GM21737 (cell line): ENCODE results near the gene LLGL2.
"Not testable (repeated sequence)": the region's sequence is repeated elsewhere in the genome, so short reads cannot be mapped to it uniquely, and the experiment has no call there.

Experiments used
- ATAC-seq: cut with Tn5 transposase; IDR thresholded peaks from one replicate; pipeline ENCODE4 v1.9.1; 2021; ENCODE audit warnings: mild to moderate bottlenecking, moderate library complexity; ENCODE audit not compliant: unreplicated experiment

LLGL2 gene

DNA sequence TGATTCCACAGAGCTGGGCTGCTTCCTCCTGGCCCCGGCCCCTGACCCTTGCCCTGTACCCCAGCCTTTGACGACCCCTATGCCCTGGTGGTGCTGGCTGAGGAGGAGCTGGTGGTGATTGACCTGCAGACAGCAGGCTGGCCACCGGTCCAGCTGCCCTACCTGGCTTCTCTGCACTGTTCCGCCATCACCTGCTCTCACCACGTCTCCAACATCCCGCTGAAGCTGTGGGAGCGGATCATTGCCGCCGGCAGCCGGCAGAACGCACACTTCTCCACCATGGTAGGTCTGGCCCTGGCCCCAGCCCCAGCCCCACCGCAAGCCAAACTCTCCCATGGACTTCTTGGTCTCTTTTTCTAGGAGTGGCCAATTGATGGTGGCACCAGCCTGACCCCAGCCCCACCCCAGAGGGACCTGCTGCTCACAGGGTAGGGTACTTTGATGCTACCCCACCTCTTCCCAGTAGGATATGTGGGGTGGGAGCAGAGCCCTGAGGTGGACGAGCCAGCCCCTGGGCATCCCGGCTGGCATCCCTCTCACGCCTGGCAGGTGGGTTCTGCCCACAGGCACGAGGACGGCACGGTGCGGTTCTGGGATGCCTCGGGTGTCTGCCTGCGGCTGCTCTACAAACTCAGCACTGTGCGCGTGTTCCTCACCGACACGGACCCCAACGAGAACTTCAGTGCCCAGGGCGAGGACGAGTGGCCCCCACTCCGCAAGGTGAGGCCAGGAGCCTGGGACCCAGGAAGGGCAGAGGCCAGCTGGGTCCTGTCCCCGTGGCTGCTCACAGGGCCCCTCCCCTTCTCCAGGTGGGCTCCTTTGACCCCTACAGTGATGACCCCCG is 43.1 kb downstream of the LLGL2 start:
- no peak for ATAC-seq

DNA sequence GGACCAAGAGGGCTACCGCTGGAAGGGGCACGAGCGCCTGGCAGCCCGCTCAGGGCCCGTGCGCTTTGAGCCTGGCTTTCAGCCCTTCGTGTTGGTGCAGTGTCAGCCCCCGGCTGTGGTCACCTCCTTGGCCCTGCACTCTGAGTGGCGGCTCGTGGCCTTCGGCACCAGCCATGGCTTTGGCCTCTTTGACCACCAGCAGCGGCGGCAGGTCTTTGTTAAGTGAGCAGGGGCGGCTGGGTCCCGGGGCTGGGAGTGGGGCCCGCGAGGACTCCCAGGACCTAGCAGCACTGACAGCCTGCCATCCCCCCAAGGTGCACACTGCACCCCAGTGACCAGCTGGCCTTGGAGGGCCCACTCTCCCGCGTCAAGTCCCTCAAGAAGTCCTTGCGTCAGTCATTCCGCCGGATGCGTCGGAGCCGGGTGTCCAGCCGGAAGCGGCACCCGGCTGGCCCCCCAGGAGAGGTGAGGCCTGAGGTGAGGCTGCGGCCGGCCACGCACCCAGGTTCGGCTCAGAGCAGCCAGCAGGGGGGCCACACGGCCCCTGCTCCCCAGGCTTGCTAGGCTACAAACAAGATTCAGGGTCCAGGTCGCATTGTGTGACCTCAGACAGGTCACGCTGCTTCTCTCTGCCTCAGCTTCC is 44.7 kb downstream of the LLGL2 start:
- no peak for ATAC-seq

DNA sequence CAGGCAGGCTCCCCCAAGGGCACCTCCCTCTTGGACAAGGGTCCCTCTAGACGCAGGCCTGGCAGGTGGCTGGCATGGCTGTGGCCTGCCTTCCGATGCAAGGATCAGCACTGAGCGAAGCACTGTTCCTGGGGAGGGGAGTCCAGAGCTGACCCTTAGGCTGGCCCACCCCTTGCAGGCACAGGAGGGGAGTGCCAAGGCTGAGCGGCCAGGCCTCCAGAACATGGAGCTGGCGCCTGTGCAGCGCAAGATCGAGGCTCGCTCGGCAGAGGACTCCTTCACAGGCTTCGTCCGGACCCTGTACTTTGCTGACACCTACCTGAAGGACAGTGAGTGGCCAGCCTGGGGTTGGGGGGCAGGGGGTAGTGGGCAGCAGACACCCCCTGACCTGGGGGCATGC is 45.3 kb downstream of the LLGL2 start:
- no peak for ATAC-seq

DNA sequence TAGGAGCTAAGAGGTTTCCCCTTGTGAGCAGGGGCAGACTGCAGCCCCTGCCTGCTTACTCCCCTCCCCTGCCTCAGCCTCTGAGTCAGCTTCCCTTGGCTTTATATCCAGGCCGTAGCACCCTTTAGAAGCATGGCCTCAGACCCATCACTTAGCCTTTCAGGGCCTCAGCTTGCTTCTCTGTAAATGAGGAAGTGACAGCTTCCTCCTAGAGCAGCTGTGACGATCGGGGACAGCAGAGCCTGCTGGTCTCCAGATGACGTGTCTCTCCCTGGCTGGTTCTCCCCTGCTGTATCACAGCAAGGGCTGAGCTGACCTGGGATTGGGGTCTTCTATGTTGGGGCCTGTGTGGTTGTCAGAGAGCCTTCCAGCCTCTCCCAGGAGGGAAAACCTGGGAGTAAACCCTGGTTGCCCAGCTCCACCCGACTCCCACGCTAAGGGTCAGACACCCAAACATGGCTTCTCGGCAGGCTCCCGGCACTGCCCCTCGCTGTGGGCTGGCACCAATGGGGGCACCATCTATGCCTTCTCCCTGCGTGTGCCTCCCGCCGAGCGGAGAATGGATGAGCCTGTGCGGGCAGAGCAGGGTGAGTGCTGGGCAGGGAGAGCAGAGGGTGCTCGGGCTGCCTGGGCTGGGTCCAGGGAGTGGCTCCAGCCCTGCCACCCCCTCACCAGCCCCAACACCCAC is 45.8 kb downstream of the LLGL2 start:
- no peak for ATAC-seq

DNA sequence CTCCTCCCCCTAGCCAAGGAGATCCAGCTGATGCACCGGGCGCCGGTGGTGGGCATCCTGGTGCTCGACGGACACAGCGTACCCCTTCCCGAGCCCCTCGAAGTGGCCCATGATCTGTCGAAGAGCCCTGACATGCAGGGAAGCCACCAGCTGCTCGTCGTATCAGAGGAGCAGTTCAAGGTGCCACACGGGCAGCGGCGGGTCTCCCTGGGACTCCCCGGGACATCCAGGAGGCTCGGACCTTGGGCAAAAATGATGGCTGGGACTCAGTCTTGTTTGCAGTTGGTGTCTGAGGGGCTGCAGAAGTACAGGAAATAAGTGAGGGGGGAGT is 46.4 kb downstream of the LLGL2 start:
- no peak for ATAC-seq

- no peak for ATAC-seq
These were observed 47.4 kb downstream of the LLGL2 start for GRCh38 chr17:75572713-75573539.

DNA sequence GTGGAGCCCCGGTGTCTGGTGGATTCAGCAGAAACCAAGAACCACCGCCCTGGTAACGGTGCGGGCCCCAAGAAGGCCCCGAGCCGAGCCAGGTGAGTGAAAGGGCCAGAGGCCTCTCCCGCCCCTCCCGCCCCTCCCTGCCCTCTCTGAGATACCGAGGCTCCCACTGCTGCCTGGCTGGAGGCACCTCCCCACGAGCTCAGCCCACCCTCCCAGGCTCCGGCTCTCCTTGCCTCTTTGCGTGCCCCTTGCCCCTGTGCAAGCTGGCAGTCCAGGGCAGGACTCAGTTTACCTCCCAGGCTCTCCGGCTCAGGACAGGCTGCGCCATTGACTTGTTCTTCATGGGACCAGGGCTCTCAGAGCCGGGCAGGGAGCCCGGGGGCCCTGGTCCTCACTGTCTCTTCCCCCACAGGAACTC is 48.1 kb downstream of the LLGL2 start:
- ATAC-seq, result no peak

DNA sequence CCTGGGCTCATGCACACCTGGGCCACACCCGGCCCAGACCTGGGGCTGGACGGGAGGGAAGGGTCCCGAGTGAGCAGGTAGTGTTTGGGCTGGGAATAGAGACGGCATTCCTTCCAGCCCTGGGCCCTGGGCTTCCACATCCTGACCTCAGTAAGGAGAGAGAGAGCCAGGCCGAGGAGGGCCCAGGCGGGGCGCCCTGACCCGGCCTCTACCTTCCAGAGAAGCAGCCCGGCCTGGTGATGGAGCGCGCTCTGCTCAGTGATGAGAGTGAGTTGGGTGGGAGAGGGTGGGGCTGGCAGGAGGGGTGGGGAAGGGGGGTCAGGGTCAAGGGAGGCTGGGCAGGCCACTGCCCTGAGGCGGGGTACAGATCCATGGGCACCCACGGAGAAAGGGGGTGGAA is 48.5 kb downstream of the LLGL2 start:
- ATAC-seq, result no peak

DNA sequence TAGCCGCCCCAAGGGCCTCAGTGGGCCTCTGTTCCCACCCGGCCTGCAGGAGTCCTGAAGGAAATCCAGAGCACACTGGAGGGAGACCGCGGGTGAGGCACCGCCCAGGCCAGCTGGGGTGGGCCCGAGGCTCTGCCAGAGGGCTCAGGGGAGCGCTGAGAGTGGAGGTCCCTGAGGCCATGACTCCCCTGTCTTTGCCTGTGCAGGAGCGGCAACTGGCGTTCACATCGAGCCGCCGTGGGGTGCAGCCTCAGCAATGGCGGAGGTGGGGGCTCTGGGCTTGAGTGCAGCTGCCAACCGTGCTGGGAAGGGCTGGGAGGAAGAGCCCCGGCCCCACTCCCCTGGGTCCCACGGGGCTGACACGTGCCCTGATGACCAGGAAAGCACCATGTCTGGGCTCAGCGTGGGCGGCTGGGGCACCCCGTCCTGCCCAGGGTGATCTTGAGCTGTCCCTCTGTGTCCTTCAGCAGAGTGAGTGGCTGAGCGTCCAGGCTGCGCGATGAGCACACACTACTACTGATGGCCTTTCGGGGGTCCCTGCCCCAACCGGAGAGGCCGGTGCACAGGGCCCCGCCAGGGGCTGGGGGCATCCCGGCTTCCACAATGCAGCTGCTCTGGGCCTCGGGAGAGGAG is 49.0 kb downstream of the LLGL2 start:
- no peak for ATAC-seq

DNA sequence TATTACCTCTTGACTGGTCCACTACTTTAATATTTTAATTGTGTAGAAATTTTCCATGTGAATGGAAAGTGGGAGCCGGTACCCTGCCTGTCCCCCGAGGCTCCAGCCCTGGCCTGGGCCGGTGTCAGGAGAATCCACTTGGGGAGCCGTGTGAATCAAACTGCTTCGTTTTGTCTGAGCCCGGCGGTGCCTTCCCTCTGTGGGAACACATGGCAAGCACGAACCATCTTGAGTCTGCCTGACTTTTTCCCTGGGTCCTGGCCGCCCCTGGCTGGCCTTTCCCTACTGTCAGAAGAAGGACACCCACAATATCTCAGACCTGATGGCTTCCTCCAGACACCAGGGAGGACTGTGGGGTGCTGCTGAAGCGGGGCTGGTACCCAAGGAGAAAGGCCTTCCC is 49.7 kb downstream of the LLGL2 start:
- no peak for ATAC-seq

GRCh38 chr17:75575728-75576127 is 50.2 kb downstream of the LLGL2 start:
- ATAC-seq, result no peak

- no peak for ATAC-seq
These were observed 51.2 kb downstream of the LLGL2 start for GRCh38 chr17:75576661-75577060.

GRCh38 chr17:75581121-75581725 is 55.7 kb downstream of the LLGL2 start:
- not testable (repeated sequence) for ATAC-seq

DNA sequence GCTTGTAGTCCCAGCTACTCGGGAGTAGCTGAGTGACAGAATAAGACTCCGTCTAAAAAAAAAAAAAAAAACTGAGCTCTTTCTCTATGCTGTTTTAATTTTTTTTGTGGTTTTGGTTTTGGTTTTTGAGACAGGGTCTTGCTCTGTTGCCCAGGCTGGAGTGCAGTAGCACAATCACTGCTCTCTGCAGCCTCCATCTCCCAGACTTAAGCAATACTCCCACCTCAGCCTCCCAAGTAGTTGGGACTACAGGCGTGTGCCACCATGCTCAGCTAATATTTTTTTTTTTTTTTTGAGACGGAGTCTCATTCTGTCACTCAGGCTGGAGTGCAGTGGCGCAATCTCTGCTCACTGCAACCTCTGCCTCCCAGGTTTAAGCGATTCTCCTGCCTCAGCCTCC is 57.7 kb downstream of the LLGL2 start:
- ATAC-seq, result not testable (repeated sequence)

DNA sequence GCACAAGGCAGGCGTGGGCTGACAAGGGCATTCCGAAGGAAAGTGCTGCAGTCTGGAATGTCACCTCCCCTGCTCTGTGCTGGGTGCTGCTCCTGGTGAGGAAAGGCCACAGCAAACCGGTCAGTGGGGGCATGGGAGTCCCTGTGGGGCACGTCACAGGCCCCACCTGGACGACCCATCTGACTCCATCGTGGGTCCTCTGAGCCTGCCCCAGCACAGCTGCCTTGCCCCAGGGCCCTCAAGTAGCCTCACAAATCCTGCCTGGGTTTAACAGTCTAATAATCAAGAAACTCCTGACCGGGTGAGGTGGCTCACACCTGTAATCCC is 59.3 kb downstream of the LLGL2 start:
- no peak for ATAC-seq

DNA sequence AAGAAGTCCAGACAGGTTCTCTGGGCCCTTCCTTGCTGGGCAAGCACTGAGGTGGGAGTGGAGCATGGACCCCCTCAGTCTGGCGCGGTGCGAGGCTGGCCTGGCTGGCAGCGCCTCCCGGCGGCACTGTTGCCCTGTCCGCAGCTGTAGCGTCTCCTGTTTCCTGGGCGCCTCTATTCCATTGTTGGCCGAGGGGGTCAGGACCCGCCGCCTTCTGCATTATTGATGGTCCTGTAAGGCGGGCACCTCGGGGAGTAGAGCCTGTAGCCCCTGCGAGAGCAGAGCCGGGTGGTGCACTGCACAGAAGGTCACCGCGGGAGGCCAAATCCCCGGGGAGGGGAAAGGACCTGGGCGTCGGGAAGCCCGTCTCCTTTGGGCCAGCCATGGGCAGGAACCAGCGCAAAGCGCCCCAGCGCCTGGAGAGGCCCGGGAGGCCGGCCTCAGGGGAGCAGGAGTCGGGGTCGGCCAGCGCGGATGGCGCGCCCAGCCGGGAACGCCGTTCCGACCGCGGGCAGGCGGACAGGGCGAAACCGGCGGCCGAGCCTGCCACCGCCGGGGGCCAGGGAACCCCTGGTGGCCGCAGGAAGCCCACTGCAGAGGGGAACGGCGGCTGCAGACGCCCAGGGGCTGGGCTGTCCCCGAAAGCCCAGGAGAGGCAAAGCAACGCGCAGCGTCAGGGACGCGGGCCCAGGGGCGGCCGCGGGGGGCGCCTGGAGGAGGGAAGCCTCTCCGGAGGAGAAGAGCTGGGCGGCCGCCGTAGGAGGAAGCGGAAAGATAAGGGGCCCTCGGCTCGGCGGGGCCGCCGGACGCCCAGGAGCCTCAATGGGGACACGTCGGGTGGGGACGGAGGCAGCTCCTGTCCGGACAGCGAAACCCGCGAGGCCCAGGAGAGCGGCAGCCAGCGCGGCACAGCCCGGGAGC is 62.4 kb downstream of the LLGL2 start, which contains the start of gene MYO15B:
Gene MYO15B, plus strand, starts transcription at position 126 of the 921 bp plus-strand sequence. Its CDS starts 258 bp downstream, at position 384.
- ATAC-seq, result no peak

DNA sequence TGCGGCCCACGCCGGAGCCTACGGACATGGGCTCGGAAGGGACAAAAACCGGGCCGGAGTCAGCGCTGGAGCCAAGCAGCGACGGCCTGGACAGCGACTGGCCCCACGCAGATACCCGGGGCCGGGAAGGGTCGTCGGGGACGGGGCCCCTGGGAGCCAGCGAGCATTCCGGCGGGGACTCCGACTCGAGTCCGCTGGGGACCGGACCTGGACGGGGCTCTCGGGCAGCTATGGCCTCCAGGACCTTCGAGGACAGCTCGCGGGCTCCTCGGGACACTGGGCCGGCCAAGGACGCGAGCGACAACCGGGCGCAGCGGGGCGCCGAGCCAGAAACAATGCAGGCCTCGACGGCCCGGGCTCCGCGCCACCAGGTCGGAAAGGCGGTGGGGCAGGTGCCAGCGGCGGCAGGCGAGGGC is 63.1 kb downstream of the LLGL2 start:
- peak; percentile 8 for ATAC-seq

DNA sequence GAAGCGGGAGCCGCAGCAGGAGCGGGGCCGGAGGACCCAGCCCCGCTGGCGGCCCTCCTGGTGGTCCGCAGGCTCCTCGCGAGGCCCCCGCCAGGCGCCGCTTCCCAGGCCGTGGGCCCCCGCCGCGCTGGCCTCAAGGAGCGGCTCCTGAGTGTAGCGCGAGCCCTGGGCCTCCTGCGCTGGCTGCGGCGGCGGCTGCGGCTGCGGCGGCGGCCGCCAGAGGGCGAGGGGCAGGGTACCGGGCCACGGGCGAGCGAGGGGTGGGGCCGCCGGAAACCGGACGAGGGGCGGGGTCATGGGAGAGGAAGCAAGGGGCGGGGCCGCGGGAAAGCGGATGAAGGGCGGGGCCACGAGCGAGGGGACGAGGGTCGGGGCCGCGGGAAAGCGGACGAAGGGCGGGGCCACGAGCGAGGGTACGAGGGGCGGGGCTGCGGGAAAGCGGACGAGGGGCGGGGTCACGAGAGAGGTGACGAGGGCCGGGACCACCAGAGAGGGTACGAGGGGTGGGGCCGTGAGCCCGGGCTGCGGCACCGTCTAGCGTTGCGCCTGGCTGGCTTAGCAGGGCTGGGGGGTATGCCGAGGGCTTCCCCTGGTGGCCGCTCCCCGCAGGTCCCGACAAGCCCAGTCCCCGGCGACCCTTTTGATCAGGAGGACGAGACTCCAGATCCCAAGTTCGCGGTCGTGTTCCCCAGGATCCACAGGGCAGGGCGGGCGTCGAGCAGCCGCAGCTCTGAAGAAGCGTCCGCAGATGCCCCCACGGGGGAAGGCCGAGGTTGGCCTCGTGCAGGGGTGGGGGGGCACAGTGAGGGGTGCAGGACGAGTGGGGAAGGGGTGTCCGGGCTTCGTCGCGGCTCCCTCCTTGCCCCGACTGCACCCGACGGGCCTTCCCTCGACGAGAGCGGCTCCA is 63.8 kb downstream of the LLGL2 start:
- peak; percentile 73 for ATAC-seq
